HT-29 (cell line): ENCODE data around the gene TRIM52. TPM values are rescaled to one million over a fixed set of nuclear protein-coding genes. Genes with fewer than 3 reads are reported as not detected.
A peak's percentile ranks its signal among the peaks of the same experiment; 100 is the strongest.

ENCODE experiments used
- DNase-seq: peaks from one replicate; pipeline ENCODE4 v3.0.0-alpha.2; 2015; ENCODE audit warnings: low spot score
- total RNA-seq: library from RNA; depleted of rRNA; stranded (reverse); fragments of >200 nt; shearing (Covaris generic); gene quantifications from 2 replicates; pipeline ENCODE4 v1.2.3, GENCODE V29; 2014

Gene TRIM52
- total RNA-seq, 1 experiment from 2014 or later: 4.8 TPM

DNA sequence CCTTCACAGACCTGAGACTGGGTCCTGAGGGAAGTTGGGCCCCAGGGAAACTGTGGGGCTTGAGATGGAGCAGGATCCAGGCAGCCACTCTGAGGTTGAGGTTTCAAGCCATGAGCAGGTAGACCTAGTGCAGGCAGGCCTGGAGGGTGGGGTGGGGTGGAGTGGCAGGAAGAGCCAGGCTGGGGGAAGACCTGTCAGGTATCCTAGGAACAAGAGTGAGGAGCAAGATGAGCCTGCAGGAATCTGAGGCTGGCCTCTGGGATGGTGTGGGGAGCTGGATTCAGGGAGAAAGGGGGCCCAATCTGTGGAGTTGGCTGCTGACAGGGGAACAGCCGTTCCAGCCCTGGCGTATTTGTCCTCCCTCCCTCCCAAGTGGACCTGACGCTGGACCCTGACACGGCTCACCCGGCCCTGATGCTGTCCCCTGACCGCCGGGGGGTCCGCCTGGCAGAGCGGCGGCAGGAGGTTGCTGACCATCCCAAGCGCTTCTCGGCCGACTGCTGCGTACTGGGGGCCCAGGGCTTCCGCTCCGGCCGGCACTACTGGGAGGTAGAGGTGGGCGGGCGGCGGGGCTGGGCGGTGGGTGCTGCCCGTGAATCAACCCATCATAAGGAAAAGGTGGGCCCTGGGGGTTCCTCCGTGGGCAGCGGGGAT is 27.0 kb downstream of the TRIM52 start:
- DNase-seq: no peak

DNA sequence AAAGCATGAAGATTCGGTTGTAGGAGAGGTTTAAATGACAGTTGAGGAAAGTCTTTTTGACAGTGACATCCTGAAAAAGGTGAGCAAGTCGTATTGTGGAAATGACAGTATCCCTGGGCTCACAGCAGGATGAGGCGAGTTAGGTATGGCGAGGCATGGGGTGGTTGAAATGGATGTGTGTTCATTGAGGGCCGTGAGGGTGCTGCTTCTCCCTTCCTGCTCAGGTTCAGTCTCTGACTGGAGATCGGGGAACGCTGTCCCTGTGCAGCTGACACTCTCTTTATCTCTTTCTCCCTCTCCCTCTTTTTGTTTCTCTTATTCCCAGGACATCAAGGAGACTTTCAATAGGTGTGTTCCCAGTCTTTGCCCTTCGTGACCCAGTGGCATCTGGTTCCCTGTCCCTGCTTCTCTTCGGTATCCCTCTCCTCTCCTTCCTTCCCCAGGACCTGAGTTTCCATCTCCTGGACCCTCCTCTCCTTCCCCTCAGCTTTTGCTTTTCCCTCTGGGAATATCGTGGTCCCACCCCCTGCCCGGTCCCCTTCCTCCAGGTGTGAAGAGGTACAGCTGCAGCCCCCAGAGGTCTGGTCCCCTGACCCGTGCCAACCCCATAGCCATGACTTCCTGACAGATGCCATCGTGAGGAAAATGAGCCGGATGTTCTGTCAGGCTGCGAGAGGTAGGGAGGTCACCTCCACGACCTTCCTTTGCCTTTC is 27.7 kb downstream of the TRIM52 start:
- DNase-seq: no peak

DNA sequence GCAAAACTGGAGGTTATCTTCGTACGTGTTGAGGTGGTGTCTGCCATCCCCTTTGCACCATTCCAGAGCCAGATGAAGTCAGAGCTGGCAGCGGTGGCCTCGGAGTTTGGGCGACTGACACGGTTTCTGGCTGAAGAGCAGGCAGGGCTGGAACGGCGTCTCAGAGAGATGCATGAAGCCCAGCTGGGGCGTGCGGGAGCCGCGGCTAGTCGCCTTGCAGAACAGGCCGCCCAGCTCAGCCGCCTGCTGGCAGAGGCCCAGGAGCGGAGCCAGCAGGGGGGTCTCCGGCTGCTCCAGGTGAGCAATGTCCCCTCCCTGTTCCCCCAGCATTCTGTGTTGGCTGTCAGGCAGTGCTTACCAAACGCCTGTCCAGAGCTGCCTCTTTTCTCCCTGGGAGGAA is 28.4 kb downstream of the TRIM52 start:
- no peak for DNase-seq

DNA sequence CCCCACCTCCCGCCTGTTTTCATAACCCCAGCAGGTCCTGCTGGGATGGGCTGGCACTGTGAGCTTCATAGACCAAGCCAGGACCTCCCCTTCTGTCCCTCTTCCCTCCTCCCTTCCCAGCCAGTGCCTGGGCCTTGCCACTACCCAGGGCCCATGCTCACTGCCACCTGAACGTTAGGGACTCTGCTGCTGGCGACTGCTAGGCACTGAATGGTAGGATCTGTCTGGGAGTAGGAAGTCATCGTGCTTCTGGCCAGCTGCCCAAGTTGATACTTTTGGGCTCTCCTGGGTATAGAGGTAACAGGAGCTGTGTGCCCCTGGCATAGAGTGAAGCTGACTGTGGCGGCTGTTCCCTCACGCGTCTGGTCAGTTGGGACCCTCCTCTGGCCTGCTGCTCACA is 29.5 kb downstream of the TRIM52 start:
- DNase-seq: no peak

DNA sequence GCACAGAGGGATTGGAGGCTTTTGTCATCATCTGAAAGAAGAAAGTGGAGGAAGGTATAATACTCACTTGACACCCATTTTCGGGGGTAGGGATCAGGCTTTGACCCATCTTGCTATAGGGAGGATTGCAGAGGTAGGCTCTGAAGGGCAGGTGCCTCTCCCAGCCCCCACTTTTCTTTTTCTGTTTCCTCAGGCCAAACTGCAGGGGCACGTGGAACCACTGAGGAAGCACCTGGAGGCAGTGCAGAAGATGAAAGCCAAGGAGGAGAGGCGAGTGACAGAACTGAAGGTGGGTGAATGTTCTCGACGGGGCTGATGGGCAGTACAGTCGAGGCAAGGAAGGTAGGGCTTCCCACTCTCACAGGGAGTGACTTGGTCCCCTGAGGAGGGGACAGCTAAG is 30.4 kb downstream of the TRIM52 start:
- no peak for DNase-seq

DNA sequence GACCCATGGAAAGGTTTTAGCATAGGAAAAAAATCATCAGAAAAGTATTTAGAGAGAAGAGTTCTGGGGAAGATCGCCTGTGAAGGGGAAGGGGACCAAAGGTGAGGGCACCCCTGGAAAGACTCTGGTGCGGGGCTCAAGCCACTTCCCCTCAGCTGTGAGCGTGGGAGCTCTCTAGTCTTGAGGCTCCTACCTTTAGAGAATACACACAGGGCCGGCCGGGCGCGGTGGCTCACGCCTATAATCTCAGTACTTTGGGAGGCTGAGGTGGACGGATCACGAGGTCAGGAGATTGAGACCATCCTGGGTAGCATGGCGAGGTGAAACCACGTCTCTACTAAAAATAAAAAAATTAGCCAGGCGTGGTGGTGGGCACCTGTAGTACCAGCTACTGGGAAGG is 30.9 kb downstream of the TRIM52 start:
- no peak for DNase-seq

DNA sequence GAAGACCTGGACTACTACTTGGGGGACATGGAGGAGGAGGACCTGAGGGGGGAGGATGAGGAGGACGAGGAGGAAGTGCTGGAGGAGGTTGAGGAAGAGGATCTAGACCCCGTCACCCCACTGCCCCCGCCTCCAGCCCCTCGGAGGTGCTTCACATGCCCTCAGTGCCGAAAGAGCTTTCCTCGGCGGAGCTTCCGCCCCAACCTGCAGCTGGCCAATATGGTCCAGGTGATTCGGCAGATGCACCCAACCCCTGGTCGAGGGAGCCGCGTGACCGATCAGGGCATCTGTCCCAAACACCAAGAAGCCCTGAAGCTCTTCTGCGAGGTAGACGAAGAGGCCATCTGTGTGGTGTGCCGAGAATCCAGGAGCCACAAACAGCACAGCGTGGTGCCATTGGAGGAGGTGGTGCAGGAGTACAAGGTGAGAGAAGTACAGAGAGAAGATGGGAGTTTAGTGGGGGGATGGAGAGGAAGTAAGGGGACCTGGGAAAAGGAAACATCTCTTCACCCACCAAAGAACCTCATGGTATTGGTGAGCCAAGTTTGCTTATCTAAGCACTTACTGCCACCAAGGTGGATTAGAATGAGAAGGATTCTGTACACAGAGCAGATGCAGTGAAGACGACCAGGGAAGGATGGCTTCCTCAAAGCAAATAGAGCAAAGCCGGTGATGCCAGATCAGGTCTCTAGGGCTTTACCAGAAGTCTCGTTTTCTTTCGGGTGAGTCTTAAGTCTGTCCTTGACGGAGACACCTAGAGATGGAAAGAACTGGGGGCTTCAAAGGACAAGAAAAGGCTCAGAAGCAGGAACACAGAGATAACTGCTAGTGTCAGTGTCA is 36.3 kb downstream of the TRIM52 start:
- no peak for DNase-seq

DNA sequence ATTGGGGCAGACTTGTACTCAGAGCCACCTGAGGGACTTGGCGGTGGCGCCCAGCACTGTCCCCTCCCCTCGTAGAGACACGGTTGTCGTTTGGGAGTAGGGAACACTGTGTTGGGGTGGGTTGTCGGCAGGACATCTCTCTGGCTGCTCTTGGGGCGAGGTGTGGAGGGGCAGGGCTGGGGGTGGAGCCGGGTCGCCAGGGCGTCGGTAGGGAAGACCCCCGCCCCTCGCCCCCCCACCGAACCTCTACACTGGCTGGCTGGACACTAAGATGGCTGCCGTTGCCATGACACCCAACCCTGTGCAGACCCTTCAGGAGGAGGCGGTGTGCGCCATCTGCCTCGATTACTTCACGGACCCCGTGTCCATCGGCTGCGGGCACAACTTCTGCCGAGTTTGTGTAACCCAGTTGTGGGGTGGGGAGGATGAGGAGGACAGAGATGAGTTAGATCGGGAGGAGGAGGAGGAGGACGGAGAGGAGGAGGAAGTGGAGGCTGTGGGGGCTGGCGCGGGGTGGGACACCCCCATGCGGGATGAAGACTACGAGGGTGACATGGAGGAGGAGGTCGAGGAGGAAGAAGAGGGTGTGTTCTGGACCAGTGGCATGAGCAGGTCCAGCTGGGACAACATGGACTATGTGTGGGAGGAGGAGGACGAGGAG is 37.1 kb downstream of the TRIM52 start:
- no peak for DNase-seq

DNA sequence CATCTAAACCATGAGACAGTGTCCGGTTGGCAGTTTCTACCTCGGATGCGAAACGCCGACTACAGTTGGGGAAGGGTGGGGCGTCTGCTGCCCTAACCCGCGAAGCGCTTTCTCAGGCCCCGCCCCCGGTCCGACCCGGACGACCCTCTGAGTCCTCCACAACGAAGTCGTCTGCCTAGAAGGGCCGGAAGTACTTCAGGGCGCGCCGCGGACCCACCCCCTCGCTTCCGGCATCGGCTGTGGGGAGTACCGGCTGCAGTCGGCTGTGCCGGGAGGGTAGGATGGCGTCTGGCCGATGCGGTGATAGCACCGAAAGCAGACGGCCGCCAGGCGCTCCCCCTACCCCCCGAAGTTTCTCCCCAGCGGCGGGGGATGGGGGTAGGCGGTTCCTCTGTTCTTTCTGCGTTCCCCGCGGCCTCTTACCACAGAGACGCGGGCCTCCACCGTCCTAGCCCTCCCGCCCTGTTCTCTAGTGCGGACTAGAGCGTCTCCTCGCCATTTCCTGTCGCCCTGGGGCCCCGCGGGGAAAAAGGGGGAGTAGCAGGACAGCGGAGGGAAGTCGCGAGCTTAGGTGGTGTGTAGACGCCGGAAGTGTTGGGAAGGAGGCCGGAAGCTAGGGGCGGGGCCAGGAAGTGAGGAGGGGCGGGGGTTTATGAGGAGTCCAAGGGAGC is 37.8 kb downstream of the TRIM52 start, which contains the start of gene TRIM41:
TRIM41 (plus strand) TSS at position 224 of the 671 bp plus-strand sequence. CDS start 719 bp downstream, outside the sequence.
- peak; percentile 97 for DNase-seq

DNA sequence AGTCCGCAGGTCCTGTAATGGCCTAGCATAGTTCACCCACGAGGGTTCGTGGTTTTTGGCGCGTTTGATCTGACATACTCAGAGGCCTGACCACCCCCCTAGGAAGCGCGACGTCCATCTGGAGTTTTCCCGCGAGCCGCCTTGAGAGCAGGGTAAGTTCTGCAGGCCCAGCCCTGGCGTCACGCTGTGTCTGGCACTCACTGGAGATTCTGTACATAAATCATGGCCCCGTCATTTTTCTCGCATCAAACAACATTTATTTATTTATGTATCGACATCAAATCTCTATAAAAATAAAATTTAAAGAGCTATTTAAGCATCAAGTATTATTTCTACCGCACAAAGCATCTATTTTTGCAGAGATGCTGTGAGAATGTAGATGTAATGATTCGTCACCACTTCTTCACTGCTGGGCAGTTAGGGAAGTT is 38.3 kb downstream of the TRIM52 start:
- peak; percentile 76 for DNase-seq

DNA sequence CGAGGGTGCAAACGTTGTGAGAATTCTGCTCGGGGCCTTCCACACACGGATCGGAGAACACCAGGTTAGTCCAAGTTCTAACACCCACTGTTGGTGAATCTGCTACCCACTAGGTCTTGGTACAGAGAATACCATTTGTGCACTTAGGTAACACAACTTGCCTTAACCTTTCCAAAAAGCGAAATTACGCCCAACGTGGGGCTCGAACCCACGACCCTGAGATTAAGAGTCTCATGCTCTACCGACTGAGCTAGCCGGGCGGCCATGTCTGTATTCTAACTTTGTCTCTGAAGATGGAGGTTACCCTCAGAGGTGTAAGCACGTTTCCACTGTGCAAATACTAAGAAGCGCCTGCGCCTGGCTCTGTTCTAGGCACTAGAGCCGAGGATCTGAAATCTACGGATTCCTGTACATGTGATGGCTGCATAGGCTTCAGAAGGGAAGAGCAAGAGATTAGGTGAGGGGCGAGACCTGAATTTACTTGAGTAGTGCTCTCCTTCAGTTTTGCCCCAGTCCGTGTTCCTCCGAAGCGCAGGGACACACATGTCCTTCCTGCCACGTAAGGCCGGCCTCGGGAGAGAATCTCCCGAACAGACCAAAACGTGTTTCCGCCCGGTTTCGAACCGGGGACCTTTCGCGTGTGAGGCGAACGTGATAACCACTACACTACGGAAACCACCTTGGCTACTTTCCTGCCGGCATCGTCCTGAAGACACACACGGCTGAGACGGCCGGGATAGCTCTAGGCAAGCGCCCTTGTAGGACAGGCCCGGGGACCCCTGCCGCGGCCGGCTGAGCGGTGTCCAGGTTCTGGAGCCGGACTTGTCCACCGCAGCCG is 38.9 kb downstream of the TRIM52 start:
- peak; percentile 98 for DNase-seq

DNA sequence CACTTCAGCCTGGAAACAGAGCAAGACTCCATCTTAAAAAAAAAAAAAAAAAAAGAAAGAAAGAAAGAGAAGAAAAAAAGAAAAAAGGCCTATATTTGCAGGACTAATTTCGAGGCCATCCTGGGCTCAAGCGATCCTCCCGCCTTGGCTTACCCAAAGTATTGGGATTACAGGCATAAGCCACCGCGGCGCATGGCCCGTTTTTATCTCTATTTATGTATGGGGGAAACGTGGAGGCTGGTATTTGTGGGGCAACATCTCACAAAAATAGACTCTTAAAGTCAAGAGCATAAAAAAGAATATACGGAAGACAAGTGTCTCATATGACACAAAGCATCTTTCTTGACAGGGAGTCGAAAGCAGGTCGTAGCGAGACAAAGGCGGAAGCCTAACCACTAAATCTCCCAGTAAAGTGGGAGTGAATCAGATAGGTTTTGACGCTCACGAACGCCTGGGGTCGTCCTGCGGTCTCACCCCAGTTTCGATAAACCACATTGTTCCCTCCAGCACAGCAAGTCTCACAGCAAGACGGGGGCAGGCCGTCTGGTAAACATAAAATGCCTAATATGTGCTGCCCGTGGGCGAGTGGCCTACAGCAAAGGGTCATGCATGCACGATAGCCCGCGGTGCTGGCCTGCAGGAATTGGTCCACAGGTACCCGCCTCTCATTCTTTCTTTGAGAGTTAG is 39.7 kb downstream of the TRIM52 start:
- no peak for DNase-seq

DNA sequence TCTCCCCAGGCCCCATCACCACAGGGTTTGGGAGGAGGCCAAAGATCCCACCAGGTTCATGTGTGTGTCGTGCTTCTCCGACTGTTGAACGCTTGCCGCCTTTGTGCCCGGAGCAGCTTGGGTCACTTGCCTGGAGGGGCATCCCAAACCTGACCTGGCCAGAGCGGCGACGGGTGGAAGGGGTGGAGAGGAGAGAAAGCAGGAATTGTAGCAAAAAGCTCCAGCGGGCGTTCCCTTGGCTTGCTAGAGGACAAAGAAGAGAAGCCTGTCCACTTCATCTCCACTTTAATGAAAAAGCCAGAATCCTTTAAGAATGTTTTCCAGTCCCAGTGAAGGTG is 40.8 kb downstream of the TRIM52 start:
- no peak for DNase-seq

DNA sequence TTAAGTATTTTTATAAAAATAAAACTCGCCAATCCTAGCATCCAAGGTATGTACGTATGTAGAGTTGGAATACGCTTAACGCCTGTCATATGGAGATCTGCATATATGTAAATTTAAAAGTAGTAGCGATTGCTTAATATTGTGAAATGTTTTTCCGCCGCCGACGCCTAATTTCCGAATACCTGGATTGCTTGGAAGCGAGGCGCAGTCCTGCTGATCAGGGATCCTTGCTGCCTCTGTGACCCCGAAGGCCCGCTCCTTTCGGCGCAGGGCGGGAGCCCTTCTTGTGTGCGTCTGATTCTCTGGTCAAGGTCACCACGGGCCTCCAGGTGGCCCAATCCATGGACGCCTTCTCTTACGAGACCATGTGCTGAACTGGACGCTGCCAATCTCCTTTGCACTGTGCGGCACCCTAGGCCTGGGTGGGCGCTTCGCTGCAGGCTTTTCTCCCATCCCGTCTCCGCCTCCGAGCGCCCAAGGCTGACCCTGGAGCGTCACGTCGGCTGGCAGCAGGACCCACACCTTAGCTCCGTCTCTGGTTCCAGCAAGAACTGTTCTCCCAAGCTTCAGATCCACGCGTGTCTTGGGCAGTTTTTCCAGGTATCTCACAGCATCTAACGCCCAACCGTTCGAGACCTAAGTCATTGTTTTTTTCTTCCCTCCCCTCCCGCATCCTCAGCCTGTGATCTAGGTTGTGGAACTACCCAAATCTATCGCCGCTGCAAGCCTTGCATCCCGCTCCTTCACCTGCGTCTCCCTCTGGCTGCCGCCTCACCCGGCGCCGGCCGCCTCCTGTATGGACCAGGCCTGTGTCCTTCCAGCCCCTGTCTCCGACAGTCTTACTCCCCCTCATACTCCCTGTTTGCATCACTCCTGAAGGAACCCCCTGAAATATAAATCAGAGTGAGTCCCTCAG is 41.4 kb downstream of the TRIM52 start:
- DNase-seq: no peak

DNA sequence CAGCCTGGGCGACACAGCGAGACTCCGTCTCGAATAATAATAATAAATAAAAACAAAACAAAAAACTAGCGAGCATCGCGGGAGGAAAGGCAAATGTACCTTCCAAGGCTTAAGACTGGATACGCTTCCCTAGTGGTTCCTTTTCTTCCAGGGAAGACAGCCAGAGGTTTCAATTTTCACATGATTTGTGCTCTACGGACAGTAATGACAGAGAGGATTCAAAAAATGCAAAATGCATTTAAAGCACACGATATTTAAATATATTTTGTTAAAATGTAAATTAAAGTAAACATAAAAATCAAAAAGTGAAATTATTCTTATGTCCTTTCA is 42.2 kb downstream of the TRIM52 start:
- DNase-seq: no peak

DNA sequence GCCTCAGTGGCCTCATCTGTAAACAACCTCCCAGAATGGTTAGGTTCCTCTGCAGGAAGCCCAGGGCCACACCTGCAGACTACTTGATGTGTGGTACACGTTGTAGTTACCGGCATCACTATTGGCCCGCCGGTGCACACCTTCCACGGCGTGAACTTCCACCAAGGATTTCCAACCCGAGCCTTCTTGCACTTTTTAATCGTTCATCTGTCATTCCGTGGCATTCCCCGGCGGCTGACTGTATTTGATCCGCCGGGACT is 43.2 kb downstream of the TRIM52 start:
- DNase-seq: no peak

DNA sequence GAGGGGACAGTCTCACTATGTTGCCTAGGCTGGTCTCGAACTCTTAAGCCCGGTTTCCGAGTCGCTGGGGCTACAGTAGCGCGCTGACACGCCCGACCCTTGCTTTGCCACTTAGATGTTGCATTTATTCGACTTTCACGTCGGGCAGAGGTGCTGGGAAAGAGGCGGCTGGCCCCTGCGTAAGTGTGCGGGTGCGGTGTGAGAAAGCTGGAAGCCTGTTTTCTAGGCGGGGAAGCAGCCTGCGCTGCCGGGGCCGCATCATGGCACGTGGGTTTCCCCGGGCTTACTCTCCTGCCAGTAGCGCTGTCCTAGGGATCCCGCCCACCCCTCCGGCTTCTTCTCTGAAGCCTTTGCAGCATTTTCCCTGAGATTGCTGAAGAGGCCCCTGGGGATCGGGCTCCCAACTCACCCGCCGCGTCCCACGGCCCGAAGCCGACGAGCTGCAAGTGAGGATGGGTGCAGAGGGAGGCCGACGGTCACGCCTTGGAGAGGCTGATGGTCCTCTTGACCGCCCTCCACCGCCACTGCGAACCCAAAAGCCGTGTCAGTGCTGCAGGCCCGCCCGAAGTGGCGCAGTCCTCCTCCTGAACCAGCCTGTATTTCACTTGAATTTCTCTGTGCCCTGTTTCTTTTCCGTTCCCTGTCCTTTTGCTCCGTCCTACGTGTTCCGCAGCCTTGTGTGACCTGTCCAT is 43.7 kb downstream of the TRIM52 start:
- DNase-seq: peak; percentile 64
